ENCODE data around the gene INAFM1.

INAFM1 gene

DNA sequence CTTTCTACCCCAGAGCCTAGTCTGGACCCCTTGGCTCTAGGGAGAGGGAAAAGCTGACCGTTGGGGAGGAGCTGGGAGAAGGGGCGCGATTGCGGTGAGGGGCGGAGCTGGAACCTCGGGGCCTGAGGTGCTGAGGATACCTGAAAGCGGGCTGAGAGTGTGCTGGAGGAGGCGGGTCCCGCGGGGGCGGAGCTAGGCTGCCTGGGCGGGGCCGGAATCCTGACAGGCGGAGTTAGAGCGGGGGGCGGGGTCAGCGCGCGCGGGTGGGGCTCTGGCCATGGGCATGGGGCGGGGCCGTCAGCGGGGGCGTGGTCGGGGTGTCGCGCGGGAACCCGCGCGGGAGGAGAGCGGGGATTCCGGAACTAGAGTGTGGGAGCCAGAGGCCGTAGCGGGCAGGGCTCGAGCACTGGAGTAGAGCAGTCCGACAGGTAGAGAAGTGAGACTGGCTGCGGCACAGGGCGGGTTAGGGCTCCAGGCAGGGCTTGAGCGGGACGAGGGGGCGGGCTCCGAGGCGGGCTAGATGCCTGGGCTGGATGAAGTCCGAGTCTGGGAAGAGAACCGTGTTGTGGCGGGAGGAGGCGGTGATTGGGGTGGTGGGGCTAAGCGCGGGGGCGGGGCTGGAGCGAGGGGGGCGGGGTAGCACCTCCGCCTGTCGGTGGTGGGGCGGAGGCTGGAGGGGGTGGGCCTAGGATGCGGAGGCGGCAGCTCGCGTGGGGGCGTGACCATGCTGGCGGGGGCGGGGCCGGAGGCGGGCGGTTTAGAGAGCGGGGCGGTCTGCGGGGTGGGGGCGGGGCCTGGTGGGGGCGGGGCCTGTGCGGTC is at the start of gene INAFM1:
INAFM1 (plus strand) TSS at position 815 of the 820 bp plus-strand sequence. CDS start 35 bp downstream, outside the sequence.
- DNase-seq = peak; percentile 97

DNA sequence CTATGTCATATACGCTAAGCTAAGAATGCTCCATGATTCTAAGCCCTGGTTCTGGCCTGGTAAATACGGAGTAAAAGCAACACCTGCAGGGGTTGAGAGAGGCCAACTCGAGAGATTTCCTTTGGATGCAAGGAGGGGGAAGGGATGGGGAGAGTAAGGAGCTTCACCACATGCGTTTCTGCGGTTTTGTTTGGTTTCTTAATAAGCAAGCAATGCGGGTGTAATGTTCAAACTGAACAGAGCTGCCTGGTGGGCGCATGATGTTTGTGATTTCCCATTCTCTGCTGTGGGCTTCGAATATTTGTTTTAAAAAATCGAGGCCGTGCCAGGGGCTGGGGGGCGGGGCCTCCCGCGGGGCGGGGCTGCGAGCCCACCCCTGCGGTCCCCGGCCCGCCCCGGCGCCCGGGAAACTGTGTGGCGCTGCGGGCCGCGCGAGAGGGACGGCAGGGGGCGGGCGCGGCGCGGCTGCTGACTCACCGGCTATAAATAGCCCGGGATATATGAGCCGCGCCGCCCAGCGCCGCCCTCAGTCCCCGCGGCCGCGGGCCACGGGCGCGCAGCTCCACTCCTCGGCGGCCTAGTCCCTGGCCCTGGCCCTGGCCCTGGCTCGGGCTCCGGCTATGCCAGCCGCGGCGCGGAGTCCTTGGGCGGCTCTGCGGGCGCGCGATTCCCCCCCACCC is 48.8 kb upstream of the INAFM1 start:
- peak; percentile 80 for DNase-seq

DNA sequence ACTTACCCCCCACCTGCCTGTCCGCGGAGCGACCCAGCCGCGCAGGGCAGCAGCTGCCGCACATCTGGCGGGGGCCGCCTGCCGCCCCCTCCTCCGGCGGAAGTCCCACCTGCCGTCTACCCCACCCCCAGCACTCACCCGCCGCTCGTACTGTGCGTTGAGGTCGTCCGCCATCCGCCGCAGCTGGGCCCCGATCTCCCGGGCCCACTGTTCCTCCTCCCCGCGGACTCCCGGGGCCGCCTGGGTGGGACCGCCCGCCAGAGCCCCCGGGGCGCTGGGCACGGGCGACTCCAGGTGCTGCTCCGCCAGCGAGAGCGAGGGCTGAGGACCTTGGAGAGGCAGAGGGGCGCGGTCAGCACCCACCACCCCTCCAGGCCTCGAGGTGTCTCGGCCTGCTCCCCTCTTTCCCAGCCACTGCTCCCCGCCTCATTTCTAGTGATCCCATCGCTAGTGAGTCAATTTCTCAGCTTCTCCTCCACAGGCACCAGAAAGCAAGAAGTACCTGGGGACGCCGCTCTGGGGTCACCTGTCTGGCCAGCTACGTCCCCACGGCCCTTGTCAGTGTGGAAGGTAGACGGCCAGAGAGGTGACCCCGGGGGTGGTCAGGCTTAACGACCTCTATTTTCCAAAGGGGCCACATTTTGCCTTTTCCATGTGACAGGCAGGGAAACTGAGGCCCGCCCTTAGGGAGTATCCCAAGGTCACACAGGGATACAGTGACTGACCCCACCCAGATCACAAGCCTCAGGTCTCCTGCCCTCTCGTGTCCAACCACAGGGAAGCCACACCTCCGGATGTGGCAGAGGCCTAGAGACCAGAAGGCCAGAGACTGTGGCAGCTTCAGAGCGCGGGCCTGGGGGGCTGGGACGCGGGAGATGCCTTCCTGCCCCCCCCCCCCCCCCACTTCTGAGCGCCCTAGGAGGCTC is 48.0 kb upstream of the INAFM1 start:
- no peak for DNase-seq

DNA sequence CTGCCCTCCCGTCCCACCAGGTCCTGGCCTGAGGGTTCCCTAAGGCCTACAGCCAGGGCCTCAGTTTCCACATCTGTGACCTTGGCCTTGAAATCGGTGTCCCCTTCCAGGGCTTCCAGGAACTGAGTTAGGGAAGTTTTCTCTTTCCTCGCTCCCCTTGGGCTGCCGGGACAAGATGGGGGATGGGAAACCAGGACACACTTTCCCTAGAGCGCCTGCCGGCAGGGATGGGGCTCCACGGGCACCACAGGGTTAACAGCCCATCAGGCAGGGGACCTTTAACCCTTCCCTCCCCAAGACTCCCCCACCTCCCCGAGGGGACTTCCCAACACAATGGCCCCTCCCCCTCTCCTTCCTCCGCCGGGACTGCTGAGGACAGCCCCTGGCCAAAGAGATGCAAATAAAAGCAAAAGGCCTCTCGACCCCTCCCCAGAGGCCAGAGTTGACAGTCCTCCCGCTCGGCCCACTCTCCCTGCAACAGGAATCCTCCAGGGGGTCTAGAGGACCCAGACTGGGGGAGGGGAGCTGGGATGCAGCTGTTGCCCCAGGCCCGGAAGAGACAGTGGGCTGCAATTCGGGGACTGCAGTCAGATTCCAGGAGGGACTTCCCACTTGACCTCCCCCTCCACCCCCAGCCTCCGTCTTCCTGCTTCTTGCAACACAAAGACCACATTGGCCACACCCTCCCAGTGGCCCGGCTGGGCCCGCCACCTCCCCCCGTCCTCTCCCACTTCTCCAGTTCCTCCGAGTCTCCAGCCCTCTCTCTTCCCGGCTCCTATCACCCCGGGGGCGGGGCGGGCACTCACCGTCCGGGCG is 47.1 kb upstream of the INAFM1 start:
- DNase-seq = no peak

DNA sequence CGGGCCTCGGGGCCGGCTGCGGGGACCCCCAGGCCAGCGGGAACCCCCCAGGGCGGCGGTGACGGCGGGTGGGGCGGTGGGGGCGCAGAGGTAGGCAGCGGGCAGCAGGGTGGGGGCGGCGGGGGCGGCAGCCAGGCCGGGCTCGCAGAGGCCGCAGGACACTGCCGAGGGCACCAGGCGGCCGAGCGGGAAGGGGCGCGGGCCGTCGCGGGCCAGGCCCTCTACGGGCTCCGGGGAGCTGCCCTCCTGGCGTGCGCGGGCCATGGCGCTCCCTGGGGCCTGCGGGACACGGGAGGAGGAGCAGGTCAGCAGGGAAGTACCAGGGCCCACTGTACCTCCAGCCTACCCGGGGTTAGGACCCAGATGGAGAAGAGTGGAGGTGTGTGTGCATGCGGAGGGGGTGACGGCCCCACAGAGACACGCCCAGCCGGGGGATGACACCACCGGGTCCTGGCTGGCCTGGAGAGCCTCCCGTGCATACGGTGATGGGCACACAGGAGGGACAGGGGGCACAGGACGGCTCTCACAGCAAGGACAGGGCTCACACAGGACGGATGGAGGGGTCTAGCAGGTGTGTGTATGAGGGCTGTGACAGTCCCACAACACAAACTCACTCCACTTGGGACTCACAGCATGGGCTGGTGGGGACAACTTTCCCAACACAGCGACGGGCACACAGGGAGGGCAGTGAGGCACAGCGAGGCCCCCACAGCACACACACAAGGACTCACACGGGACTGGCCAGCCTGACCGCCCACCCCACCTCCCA is 46.3 kb upstream of the INAFM1 start:
- peak; percentile 40 for DNase-seq

DNA sequence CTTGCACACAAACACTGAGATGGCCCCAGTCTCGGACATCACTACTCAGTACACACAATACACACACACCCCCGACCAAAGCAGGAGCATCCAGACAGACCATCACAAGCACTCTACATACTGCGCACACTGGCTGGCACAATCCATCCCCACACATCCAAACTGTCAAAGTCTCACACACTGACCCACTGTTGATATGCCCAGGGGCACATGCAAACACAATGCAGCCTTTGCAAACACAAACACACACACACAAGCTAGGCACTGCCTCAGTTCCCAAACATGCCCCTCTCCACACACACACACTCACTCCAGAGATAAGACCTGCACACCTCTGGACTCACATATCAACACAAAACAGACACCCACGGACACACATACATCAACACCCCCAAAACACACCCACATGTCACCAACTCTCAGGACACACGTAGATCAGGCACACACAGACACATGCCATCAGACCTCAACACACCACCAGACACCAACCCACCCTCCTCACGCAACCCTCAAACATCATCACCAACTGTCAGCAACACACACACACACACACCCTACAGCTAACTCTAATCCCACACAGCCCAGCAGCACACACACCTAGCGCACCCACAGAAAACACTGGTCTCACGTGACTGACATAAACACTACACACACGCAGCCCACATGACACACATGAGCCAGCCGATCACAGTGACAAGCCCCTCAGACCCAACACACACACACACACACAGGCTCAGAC is 45.6 kb upstream of the INAFM1 start:
- peak; percentile 25 for DNase-seq

DNA sequence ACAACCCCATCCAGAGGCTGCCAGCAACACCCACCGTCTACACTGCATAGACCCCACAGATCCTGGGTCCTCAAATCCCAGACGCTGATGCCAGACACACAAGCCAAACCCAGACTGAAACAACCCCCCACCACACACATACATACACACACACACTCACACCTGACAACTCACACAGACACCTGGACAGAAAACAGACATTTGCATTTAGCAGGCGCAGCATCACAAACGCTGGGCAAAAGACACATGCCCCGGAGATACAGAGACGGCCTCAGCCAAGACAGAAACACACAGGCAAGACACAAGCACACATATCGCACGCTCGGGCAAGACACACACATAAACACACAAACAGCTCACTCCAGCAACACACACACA is 45.0 kb upstream of the INAFM1 start:
- no peak for DNase-seq

DNA sequence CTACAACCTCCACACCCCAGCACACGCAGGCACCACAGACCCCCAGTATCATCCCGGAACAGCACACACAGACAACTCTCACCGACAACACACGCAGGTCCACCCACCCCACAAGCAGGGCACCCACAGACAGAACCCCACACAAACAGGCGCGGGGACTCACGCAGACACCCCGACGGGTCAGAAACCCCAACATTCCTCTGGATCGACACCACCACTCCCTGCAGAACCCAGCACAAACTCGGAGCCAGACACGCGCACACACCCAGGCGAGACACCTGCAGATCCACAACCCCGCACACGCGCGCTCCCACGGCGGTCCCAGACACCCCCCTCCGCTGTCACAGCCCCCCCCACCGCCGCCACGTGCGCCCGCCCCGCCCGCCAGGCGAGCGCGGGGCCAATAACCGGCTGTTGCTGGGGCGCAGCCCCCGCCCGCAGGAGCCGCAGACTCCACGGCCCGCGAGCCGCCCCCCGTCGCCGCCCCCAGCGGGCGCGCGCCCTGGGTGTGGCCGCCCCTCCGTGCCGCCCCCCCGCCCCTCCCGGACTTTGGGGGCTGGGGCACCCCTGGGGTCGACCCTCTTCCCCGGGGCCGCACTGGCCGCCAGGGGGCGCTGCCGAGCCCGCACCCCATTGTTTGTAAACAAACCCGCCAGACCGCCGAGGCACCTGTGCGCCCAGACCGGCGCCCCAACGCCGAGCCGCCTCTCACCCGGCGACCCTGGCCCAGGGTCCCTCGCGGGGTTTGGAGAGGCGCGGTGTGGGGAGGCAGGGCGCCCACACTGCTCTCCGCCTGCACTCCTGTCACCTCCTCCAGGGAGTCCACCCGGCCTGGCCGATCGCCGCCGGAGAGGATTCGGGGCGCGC is 44.4 kb upstream of the INAFM1 start:
- peak; percentile 74 for DNase-seq

DNA sequence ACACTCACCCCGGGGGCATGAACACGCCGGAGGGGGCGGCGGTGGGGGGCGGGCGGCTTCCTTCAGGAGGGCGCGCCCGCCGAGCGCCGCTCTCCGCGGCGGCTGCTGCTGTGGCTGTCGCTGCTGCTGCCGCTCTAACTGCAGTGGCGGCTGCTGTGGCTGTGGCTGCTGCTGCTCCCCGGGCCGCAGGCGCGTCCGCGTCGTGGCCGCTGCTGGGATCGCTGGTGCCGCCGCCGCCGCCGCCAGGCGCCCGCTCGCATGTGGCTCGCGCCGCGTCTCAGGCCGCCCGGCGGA is 43.8 kb upstream of the INAFM1 start, which contains the start of gene BBC3:
BBC3 (minus strand) TSS at position 279 of the 294 bp plus-strand sequence. CDS start 2,768 bp downstream, outside the sequence.
- DNase-seq = no peak

DNA sequence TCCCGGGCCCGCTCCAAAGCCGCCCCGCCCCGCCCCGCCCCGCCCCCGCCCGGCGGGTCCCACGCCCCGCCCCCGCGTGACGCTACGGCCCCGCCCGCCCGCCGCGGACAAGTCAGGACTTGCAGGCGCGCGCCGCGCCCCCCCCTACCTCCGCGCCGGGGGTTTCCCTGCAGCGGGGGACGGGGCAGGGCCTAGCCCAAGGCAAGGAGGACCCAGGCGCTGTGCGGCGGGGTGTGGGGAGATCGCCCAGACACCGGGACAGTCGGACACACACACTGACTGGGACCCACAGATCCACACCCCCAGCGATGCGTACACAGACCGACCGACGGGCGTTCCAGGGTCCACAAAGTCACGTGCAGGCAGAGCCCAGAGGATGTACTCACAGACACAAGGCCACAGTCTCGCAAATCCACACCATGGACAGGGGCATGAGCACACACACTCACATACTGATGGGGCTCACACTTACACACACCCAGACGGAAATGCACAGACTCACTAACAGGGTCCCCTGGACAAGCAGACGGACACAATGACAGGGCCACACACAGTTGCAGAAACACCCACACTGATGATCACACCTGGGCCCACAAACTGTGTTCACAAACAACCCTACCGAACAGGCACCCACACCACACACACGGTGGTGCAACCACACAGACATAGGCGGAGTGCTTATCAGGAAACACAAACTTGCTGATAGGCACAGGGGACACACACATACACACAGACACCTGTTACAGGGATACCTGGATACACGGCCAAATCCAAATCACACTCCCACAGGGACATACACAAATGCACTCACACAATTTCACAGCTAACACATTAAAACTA is 43.2 kb upstream of the INAFM1 start:
- peak; percentile 85 for DNase-seq

DNA sequence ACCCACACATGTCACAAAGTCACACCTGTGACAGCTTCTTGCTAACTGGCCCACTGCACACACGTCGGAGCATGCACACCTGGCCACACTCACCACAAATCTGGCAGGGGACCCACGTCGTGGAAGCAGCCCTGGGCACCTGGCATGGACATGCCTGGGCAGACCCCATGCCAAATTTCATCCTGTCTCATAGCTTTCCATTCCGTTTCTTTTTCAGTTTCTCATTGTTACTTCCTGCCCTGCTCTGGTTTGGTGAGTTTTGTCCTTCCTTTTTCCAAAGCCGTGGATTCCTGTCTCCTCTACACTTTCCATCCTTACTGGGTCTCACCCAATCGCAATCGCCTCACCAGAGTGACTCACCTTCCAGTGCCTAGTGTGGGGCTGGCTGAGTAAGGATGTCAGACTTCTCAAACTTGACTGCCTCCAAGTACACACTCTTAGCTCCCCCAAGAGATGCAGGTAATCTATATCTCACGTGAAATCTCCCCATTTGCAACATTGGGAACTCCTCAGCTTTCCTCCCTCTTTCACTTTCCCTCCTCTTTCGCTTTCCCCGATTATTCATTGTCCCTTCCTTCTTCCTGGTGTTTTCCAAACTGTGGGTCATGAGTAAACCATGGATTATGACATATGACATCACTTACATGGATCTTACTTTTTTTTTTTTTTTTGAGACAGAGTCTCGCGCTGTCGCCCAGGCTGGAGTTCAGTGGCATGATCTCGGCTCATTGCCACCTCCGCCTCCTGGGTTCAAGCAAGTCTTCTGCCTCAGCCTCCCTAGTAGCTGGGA is 42.1 kb upstream of the INAFM1 start:
- no peak for DNase-seq

DNA sequence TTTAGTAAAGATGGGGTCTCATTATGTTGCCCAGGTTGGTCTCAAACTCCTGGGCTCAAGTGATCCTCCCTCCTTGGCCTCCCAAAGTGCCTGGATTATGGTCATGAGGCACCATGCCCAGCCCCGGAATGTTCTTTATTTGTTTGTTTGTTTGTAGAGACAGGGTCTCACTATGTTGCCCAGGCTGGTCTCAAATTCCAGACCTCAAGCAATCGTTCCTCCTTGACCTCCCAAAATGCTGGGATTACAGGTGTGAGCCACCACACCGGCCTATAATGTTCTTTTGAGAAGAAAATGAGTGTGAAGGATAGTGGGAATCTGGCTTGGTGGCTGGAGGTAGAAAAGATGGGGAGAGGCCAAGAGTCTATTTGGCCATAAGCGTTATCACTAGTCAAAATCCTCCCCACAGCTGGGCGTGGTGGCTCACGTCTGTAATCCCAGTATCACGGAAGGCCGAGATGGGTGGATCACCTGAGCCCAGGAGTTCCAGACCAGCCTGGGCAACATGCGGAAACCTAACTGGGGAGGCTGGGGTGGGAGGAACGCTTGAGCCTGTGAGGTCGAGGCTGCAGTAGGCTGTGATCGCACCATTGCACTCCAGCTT is 38.5 kb upstream of the INAFM1 start:
- DNase-seq = no peak

DNA sequence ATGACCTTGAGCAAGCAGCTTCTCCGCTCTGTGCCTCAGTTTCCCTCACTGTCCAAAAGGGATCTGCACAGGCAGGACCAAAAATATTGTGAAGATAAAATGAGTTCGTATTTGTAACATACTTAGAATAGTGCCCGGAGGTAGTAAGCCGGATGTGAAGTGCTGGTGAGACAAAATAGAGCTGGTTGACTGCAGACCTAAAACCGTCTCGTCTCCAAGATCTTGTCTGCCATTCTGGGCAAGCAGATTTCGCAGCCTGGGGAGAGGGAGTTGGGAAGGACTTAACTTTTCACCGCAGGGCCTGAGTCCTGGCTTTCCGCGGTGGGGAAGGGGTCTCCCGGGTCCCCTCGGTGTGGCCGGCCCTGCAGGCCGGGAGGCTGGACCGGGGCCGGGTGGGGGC is 35.5 kb upstream of the INAFM1 start:
- no peak for DNase-seq

DNA sequence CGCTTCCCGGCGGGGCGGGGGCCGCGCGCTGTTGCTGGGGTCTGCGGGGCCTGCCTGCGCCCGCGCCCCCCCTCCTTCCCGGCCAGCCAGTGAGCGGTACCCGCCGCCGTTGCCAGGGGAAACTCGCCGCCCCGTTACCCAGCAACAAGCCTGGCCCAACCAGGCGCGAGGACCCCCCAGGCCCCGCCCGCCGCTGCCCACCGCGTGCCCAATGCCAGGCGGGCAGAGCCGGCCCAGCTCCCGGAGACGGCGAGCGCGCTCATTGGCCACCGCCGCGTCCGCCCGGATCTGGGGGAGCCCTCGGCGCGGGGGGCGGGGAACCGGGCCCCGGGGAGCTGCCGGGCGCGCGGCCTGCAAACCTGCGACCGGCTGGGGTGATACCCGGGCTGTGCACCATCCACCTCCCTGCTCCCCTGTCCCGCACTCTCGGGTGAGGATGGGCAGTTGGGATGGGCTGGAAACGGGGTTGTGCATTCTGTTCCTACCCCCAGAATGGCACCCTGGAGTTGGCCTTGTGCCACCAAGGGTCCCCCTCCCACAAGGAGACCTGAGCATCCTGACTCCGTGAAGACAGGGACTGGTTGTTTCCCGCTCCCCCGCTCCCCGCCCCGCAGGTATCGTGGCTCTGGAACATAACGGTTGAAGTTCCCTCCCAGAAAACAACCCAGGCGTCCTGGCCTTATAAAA is 34.9 kb upstream of the INAFM1 start:
- peak; percentile 42 for DNase-seq

DNA sequence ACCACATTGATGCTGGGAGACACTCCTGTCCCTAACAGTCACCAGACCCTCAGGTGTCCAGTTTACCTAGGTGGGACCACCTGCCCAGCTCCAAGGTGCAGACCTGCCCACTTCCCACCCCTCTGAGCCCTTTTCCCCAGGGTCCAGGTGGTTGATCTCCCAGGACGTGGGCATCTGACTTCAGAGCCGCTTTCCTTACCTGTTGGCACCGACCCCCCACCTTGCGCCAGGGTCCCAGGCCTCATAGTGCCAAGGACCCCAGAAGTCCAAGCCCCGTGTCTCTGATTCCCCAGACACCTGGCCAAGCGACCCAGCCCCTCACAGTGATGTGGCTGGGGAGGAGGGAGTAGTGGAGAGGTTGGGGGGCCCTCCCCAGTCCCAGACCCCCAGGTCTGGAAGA is 34.1 kb upstream of the INAFM1 start:
- no peak for DNase-seq

DNA sequence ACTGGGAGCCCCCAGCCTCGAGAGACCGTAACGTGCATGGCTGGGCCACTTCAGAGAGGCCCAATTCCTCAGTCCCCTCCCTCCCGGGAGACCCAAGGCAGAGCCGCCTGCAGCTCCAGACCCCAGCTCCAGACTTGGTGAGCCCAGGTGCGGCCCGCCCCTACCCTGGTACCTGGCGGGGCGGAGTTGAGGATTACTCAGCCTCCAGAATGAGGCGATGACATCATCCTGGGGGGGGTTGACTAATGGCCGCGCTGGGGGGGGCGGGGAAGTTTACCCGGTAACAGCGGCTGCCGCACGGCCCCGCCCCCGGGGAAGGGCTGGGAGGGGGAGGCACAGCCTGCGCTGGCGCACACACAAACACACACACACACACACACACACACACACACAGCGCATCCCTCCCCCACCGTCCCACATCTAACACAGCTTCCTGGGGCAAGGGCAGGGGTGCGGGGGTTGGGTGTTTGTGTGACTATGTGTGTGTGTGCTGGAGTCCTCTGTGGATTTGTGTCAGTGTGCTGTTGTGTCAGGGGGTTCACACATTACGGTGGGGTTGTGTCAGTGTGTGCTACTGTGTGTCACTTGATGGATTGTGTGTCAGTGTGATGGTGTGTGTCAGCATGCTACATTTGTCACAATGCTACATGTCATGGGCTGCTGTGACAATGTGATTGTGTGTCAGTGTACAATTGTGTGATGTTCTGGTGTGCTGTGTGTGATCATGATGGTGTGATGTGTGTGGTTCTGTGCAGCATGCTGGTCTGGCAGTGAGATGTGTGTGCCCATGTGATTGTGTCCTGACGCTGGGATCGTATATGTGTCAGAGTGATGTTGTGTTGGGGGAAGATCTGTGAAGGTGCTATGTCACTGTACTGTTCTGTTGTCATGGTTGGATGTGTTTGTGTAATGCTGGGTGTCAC is 33.4 kb upstream of the INAFM1 start:
- DNase-seq = peak; percentile 77

Measured in activated effector memory CD4-positive, alpha-beta T cell treated with Interleukin-2 at 50 U/mL for 16 hours (primary cell).